Activated T-cell treated with anti-CD3 and anti-CD28 coated beads, Interleukin-2, amount 50 U/mL, for 24 hours (primary cell): ENCODE measurements around the gene CACNA1I.

Experiments used
- DNase-seq: peaks from one replicate; pipeline ENCODE4 v3.0.0-alpha.2; 2020
- H3K27ac Mint-ChIP-seq: 2 replicates; pipeline ENCODE4 v1.8.0; 2020; ENCODE audit warnings: mild to moderate bottlenecking, mixed read lengths
- H3K27me3 Mint-ChIP-seq: 2 replicates; pipeline ENCODE4 v1.8.0; 2020; ENCODE audit warnings: mixed read lengths
- H3K36me3 Mint-ChIP-seq: 2 replicates; pipeline ENCODE4 v1.8.0; 2020; ENCODE audit warnings: low read depth, mixed read lengths
- H3K4me1 Mint-ChIP-seq: 2 replicates; pipeline ENCODE4 v1.8.0; 2020; ENCODE audit warnings: low read depth, mixed read lengths
- H3K4me3 Mint-ChIP-seq: 2 replicates; pipeline ENCODE4 v1.8.0; 2020; ENCODE audit warnings: mild to moderate bottlenecking, moderate library complexity, mixed read lengths
- H3K9me3 Mint-ChIP-seq: 2 replicates; pipeline ENCODE4 v1.8.0; 2020; ENCODE audit warnings: mixed read lengths

Gene CACNA1I

DNA sequence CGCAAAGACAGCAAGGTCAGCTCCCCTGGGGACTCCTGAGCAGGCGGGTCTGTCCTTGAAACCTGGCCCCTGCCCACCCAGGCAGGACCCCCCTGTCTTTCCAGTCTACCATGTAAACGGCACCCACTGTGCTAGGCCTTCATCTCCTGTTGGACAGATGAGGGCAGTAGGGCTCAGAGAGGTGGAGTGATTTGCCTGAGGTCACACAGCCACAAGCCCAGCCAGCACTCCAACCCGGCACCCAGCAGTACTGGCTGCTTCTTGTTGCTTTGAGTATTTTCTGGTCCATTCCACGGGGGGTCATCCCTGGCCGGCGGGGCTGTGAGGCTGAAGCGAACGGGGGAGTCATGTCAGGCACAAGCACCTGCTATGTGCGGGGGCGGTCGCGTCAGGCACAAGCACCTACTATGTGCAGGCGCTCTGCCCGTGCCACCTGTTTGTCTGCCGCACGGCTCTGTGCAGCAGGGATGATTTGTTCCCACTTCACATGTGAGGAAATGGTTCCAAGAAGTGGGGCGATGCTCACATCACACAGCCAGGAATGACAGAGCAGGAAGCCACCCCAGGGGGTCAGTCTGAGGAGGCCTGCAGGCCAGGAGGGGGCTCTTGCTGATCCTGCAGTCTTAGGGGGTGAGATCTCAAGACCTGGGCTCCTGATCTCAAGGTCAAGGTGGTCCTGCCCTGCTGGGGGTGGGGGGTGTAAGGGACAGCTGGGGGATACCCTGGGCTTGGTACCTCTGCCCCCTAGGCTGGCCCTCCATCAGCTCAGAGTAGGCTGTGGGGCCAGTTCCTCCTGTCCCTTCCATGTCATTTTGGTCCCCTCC, 110.7 kb downstream of the CACNA1I start:
- DNase-seq, result no peak
- no peak overlapping the region for H3K27ac Mint-ChIP-seq
- no peaks in the 10 kb centered on the region for H3K9me3 Mint-ChIP-seq
- H3K4me3 Mint-ChIP-seq, result no peak overlapping the region
- peaks cover 3% of the 10 kb centered on the region for H3K27me3 Mint-ChIP-seq
- peaks cover 15% of the 10 kb centered on the region for H3K36me3 Mint-ChIP-seq
- peaks cover 2% of the 10 kb centered on the region for H3K4me1 Mint-ChIP-seq

DNA sequence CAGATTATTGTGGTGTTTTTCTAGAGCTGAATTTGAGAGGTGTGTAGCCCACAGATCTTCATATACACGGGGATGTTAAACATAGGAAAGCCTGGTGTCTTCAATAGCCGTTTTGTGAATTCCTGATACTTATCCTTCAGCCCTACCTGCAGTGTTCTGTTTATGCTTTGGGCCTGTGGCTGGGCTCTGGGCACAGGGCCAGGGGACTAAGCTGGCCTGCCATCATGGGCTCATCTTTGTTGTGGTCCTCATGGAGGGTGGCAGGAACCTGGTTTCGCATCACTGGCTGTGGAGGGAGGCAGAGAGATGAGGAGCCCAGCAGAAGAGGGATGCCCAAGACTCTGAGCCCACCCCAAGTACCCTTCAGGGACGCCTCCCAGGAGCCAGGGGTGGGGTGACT, 112.4 kb downstream of the CACNA1I start:
- DNase-seq, result no peak
- Mint-ChIP-seq H3K4me3 (no peak overlapping the region), H3K27me3 (peaks cover 7% of the 10 kb centered on the region), H3K27ac (no peak overlapping the region), H3K4me1 (peaks cover 2% of the 10 kb centered on the region), H3K9me3 (no peaks in the 10 kb centered on the region), H3K36me3 (peaks cover 15% of the 10 kb centered on the region)

DNA sequence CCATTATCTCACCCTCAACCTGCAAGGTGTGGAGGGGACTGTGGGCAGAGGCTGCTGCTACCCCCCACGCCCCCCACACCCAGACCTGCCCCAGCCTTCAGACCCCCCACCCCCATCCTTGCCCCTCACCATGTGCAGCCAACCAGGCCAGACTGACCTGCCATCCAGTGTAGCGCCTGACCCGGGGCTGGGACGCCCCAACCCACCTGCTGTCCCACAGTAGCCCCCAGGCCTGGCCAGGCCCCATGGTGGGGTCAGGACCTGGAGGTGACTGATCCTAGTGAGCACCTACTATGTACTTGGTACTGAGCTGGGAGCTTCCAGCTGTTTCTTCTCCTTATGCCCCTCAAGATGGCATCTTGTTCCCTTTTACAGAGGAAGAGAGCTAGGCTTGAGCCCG, 113.1 kb downstream of the CACNA1I start:
- Mint-ChIP-seq H3K36me3 (peaks cover 15% of the 10 kb centered on the region), H3K4me3 (no peak overlapping the region), H3K4me1 (peaks cover 2% of the 10 kb centered on the region), H3K27ac (no peak overlapping the region), H3K9me3 (no peaks in the 10 kb centered on the region), H3K27me3 (peaks cover 7% of the 10 kb centered on the region)
- DNase-seq, result no peak

DNA sequence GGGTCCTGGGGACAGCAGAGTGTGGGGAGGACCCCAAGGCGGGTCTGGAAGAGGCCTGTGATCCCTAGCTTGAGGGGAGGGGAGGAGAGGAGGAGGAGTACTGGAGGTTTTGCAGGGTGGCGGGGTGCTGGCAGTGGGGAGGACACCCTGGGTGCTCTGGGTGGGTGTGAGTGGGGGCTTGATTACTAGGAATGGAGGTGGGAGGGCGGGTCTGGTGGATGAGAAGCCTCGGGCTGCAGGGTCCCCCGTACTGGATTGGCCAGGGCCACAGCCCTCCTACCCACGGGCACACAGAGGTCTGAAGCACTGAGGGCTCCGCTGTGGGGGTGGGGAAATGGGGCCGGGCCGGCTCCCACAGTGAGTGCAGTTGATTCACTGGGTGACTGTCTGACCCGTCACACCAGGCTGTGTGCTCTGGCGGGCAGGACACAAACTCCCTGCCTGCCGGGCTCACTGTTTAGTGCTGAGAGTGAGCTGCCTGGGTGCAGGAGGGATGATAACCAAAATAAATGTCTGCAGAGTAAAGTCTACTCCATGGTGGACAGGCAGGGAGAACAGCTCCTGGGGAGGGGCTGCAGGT, 114.2 kb downstream of the CACNA1I start:
- H3K36me3 Mint-ChIP-seq, result peaks cover 15% of the 10 kb centered on the region
- no peaks in the 10 kb centered on the region for H3K9me3 Mint-ChIP-seq
- H3K27me3 Mint-ChIP-seq, result peaks cover 13% of the 10 kb centered on the region
- H3K4me3 Mint-ChIP-seq, result no peak overlapping the region
- H3K4me1 Mint-ChIP-seq, result peaks cover 2% of the 10 kb centered on the region
- H3K27ac Mint-ChIP-seq, result no peak overlapping the region
- no peak for DNase-seq

DNA sequence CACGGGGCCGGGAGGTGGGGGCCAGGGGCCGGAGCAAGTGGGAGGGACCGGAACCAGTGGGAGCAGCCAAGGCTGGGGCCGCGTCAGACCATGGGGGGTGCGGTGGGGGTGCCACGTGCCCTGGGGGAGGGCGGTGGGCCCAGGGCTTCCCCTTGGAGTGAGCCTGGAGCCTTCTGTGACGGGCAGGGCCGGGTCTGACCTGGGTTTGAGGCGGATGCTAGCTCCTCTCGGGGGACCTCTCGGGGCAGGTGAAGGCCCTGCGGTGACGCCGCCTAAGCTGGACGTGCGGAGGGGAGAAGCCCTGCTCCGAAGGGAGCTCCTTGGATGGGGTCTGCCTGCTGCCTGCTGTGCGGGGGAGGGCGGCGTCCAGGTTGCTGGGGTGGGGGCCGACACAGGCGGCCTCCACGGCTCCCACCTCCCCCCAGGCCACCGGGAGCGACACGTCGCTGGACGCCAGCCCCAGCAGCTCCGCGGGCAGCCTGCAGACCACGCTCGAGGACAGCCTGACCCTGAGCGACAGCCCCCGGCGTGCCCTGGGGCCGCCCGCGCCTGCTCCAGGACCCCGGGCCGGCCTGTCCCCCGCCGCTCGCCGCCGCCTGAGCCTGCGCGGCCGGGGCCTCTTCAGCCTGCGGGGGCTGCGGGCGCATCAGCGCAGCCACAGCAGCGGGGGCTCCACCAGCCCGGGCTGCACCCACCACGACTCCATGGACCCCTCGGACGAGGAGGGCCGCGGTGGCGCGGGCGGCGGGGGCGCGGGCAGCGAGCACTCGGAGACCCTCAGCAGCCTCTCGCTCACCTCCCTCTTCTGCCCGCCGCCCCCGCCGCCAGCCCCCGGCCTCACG, 115.0 kb downstream of the CACNA1I start:
- Mint-ChIP-seq H3K27ac (no peak overlapping the region), H3K9me3 (no peaks in the 10 kb centered on the region), H3K4me1 (peaks cover 2% of the 10 kb centered on the region), H3K27me3 (peaks cover 17% of the 10 kb centered on the region), H3K36me3 (peaks cover 15% of the 10 kb centered on the region), H3K4me3 (no peak overlapping the region)
- no peak for DNase-seq

DNA sequence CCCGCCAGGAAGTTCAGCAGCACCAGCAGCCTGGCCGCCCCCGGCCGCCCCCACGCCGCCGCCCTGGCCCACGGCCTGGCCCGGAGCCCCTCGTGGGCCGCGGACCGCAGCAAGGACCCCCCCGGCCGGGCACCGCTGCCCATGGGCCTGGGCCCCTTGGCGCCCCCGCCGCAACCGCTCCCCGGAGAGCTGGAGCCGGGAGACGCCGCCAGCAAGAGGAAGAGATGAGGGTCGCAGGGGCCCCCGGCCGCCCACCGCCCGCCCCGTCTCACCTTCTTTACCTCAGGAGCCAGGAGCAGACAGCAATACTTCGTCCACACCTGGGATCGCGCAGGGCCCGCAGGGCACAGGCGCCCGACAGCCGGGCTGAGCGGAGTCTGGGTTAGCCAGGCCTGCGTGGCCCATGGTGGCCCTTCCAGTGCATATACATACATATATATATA, 115.6 kb downstream of the CACNA1I start:
- no peaks in the 10 kb centered on the region for H3K9me3 Mint-ChIP-seq
- peaks cover 13% of the 10 kb centered on the region for H3K36me3 Mint-ChIP-seq
- H3K4me1 Mint-ChIP-seq, result peaks cover 7% of the 10 kb centered on the region
- peaks cover 23% of the 10 kb centered on the region for H3K27me3 Mint-ChIP-seq
- DNase-seq, result no peak
- no peak overlapping the region for H3K4me3 Mint-ChIP-seq
- no peak overlapping the region for H3K27ac Mint-ChIP-seq

DNA sequence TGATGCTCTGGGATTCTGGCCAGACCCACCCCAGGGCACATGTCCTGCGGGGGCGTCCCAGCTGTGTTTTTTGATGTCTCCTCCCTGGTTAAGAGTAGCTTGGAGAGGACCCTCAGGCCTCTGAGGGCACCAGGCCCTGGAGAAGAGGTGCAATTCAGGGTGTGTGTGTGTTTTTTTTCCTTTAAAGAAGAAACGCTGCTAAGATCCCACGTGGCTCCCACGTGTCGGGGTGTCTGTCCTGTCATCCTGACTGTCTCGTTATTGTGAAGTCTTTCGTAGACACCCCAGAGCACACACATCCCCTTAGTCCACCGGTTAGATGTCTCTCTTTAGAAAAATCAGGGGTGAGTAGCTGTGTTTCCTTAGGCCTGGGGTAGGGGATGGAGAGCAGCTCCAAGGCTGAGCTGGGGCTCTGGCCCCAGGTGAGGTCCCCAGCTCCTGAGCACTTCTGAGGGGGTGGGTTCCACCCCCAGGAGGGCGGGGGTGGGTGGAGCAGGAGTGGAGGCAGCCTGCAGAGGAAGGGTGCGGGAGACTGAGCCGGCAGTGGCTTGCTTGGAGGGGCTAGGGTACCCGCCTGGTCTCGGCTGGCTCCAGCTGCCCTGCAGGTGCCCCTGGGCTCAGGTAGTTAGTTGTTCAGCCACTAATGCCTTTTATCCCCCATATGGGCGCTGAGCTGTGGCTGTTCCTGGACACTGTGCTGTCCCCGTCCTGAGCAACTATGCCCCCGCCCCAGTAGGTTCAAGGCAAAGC, 116.4 kb downstream of the CACNA1I start:
- no peak overlapping the region for H3K27ac Mint-ChIP-seq
- peaks cover 9% of the 10 kb centered on the region for H3K4me1 Mint-ChIP-seq
- DNase-seq, result no peak
- H3K36me3 Mint-ChIP-seq, result peaks cover 10% of the 10 kb centered on the region
- H3K9me3 Mint-ChIP-seq, result no peaks in the 10 kb centered on the region
- no peak overlapping the region for H3K4me3 Mint-ChIP-seq
- H3K27me3 Mint-ChIP-seq, result peaks cover 27% of the 10 kb centered on the region

DNA sequence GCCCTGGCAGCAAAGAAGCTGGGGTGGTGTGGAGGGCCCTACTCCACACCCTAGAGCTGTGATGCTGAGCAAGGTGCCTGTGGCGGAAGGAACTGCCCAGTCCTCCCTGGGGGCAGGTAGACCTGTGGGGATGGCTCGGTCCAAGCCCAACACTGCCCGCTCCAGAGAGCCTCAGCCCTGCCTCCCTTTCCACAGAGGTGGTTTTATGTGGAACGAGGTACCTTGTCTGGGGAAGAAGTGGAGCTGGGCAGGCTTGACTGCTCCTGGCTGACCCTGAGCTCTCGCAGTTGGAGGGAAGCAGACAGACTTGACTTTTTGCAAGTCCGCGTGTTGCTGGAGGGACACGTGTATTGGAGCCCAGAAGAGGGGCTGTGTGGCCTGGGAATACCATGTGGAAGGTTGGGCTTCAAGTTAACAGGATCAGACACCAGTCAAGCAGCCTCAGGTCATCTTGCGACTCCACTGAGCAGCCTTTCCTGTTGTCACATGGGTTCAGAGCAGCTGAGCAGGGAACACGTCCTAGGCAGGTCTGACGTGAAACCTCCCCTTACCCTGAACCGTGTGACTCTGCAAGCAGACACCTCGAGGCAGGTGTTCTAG, 117.7 kb downstream of the CACNA1I start:
- no peak for DNase-seq
- H3K4me3 Mint-ChIP-seq, result no peak overlapping the region
- H3K4me1 Mint-ChIP-seq, result peaks cover 9% of the 10 kb centered on the region
- no peaks in the 10 kb centered on the region for H3K9me3 Mint-ChIP-seq
- H3K27me3 Mint-ChIP-seq, result peaks cover 37% of the 10 kb centered on the region
- H3K36me3 Mint-ChIP-seq, result no peaks in the 10 kb centered on the region
- H3K27ac Mint-ChIP-seq, result no peak overlapping the region

DNA sequence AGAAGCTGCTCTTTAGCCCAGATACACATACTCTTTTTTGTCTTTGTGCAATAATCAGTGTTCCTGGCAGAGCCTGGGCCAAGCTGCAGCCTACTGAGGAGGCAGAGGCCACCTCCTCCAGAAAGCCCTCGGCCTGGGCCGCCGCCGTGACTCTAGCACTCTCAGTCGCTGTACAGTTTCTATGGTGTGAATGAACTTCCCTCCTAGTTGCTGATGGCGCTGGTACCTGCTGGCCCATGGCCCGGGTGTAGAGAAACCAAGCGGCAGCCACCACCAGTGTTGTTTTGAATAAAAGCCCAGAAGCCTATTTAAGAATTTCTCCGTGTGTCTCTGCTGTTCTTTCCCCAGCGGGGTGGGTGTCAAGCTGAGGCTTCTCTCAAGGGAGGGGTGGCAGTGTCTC, 118.9 kb downstream of the CACNA1I start:
- peaks cover 39% of the 10 kb centered on the region for H3K27me3 Mint-ChIP-seq
- no peaks in the 10 kb centered on the region for H3K9me3 Mint-ChIP-seq
- H3K4me3 Mint-ChIP-seq, result no peak overlapping the region
- no peak for DNase-seq
- H3K4me1 Mint-ChIP-seq, result peaks cover 9% of the 10 kb centered on the region
- H3K36me3 Mint-ChIP-seq, result no peaks in the 10 kb centered on the region
- H3K27ac Mint-ChIP-seq, result no peak overlapping the region

DNA sequence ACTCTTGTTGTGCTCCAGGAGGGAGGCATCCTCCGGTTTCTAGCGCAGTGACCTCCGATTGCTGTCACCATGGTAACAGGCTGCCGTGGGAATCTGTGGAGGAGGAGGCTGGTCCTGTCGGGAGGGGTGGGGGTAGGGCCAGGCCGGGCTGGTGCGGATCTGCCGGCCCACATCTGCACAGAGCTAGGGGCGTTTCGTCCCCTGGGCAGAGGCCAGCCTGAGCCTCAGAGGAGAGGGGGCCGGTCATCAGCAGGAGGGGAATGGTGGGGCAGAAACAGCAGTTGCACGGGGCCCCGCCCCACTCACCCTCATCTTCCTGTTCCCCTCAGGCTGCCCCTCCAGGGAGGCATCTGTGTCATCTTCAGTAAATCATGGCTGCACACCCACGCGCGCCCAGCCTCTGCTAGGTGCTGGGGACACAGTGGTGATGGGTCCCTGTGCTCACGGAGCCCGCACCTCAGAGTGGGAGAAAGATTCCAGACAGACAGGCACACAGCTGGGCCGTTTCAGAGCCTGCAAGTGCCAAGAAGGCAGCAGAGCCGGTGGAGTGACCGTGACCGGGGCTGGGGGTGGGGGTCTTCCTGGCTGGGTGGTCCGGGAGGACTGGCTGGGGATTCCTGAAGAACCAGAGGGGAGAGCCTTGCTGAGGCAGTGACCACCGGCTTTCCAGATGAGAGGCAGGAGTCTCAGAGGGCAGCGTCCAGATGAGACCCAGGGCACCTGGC, 120.5 kb downstream of the CACNA1I start:
- DNase-seq, result peak; percentile 48
- Mint-ChIP-seq H3K36me3 (no peaks in the 10 kb centered on the region), H3K27ac (no peak overlapping the region), H3K27me3 (peaks cover 37% of the 10 kb centered on the region), H3K9me3 (no peaks in the 10 kb centered on the region), H3K4me1 (peaks cover 7% of the 10 kb centered on the region), H3K4me3 (no peak overlapping the region)

DNA sequence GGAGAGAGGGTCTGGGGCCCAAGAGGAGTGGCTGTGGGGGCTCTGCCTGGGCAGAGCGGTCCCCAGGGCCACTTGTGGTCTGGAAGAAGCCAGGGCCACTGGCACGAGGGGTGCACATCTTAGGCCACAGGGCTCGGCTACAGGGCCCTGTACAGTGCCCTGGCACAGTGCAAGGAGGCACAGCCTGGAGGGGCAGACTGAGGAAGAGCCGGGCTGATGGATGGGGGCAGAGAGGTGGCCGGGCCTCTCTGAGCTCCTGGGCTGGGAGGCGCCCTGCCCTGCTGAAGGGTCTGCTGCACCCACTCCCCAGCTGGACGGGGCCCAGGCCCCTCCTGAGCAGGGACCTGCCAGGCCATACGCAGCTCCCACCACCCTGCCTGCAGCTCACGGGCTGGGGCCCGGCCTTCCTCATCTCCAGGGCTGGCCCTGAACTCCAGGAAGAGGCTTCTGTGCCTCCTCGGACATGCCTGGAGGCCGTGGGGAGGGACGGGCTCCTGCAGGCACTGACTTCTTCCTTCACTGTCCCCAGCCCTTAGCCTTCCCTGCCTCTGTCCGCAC, 123.5 kb downstream of the CACNA1I start:
- Mint-ChIP-seq H3K4me1 (peaks cover 7% of the 10 kb centered on the region), H3K27me3 (peaks cover 33% of the 10 kb centered on the region), H3K4me3 (no peak overlapping the region), H3K9me3 (no peaks in the 10 kb centered on the region), H3K36me3 (no peaks in the 10 kb centered on the region), H3K27ac (no peak overlapping the region)
- DNase-seq, result no peak

DNA sequence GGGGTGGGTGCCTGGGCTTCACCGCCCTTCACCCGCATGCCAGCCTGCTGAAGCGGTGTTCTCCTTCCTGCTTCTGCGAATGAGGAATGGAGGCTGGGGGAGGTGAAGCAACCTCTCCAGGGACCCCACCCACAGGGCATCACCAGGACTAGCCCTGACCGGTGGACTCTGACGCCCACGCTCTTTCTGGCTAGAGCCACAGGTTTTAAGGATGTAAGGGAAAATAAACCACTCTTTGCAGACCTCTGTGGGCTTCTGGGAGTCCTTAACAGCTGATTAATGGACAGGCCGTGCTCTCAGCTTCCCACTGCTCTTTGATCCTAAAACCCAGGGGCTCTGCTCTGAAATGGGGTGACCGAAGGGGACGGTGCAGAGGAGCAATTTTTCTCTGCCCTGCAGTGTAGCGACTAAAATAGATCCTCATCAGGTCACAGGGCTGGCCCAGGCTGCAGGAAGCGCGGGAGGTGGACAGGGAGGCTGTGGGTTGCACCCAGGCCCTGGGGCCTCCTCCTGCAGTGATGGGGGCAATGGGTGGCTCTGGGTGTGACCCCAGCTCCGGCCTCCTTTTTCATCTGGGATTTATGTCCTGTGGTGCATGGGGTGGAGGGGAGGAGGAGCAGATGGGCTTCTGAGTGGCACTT, 127.4 kb downstream of the CACNA1I start:
- DNase-seq, result no peak
- Mint-ChIP-seq H3K36me3 (no peaks in the 10 kb centered on the region), H3K4me3 (no peak overlapping the region), H3K9me3 (no peaks in the 10 kb centered on the region), H3K27ac (no peak overlapping the region), H3K4me1 (no peaks in the 10 kb centered on the region), H3K27me3 (peaks cover 3% of the 10 kb centered on the region)
